ENCODE results near the gene IGFBP2.

- TF ChIP-seq, protein P1, sequence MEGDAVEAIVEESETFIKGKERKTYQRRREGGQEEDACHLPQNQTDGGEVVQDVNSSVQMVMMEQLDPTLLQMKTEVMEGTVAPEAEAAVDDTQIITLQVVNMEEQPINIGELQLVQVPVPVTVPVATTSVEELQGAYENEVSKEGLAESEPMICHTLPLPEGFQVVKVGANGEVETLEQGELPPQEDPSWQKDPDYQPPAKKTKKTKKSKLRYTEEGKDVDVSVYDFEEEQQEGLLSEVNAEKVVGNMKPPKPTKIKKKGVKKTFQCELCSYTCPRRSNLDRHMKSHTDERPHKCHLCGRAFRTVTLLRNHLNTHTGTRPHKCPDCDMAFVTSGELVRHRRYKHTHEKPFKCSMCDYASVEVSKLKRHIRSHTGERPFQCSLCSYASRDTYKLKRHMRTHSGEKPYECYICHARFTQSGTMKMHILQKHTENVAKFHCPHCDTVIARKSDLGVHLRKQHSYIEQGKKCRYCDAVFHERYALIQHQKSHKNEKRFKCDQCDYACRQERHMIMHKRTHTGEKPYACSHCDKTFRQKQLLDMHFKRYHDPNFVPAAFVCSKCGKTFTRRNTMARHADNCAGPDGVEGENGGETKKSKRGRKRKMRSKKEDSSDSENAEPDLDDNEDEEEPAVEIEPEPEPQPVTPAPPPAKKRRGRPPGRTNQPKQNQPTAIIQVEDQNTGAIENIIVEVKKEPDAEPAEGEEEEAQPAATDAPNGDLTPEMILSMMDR (conservative IDR thresholded peaks at IDR 0.05; ENCODE audit: low read depth in 2 of 2) = no peak
- TF ChIP-seq EZH2 (IDR thresholded peaks at IDR 0.05; ENCODE audit: low read depth, unreplicated experiment) (no peak), POLR2AphosphoS5 (IDR thresholded peaks at IDR 0.05; ENCODE audit: low read depth) (no peak), EZH2phosphoT487 (IDR thresholded peaks at IDR 0.05; ENCODE audit: unreplicated experiment) (no peak), CREB1 (CRISPR knock-in tag; IDR thresholded peaks at IDR 0.05; ENCODE audit: low read depth) (no peak), NANOG (IDR thresholded peaks at IDR 0.05; ENCODE audit: borderline replicate concordance) (no peak), ZNF331 (CRISPR knock-in tag; IDR thresholded peaks at IDR 0.05; ENCODE audit: low read depth) (no peak), STAT1 (IDR thresholded peaks at IDR 0.05; ENCODE audit: unreplicated experiment) (no peak), ZNF114 (CRISPR knock-in tag; IDR thresholded peaks at IDR 0.05) (no peak)
- TF ChIP-seq, protein P2, sequence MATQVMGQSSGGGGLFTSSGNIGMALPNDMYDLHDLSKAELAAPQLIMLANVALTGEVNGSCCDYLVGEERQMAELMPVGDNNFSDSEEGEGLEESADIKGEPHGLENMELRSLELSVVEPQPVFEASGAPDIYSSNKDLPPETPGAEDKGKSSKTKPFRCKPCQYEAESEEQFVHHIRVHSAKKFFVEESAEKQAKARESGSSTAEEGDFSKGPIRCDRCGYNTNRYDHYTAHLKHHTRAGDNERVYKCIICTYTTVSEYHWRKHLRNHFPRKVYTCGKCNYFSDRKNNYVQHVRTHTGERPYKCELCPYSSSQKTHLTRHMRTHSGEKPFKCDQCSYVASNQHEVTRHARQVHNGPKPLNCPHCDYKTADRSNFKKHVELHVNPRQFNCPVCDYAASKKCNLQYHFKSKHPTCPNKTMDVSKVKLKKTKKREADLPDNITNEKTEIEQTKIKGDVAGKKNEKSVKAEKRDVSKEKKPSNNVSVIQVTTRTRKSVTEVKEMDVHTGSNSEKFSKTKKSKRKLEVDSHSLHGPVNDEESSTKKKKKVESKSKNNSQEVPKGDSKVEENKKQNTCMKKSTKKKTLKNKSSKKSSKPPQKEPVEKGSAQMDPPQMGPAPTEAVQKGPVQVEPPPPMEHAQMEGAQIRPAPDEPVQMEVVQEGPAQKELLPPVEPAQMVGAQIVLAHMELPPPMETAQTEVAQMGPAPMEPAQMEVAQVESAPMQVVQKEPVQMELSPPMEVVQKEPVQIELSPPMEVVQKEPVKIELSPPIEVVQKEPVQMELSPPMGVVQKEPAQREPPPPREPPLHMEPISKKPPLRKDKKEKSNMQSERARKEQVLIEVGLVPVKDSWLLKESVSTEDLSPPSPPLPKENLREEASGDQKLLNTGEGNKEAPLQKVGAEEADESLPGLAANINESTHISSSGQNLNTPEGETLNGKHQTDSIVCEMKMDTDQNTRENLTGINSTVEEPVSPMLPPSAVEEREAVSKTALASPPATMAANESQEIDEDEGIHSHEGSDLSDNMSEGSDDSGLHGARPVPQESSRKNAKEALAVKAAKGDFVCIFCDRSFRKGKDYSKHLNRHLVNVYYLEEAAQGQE (IDR thresholded peaks at IDR 0.05; ENCODE audit: unreplicated experiment) = no peak
Observed at GRCh38 chr2:216685327-216685875, 52.2 kb downstream of the IGFBP2 start.
